LHCN-M2 (cell line): ENCODE data around the gene FAM209B. TPM values are rescaled to one million over a fixed set of nuclear protein-coding genes. Genes with fewer than 3 reads are reported as not detected.
"Not testable (repeated sequence)": the region's sequence is repeated elsewhere in the genome, so short reads cannot be mapped to it uniquely, and the experiment has no call there.

Experiments used
- DNase-seq: peaks from one replicate; pipeline ENCODE4 v3.0.0-alpha.2; 2012; ENCODE audit warnings: low read depth
- total RNA-seq: library from RNA; depleted of rRNA; stranded (reverse); fragments of >200 nt; gene quantifications from 2 replicates; pipeline ENCODE4 v1.2.3, GENCODE V29; 2014

Gene FAM209B
- total RNA-seq, 1 experiment from 2014 or later: not detected

DNA sequence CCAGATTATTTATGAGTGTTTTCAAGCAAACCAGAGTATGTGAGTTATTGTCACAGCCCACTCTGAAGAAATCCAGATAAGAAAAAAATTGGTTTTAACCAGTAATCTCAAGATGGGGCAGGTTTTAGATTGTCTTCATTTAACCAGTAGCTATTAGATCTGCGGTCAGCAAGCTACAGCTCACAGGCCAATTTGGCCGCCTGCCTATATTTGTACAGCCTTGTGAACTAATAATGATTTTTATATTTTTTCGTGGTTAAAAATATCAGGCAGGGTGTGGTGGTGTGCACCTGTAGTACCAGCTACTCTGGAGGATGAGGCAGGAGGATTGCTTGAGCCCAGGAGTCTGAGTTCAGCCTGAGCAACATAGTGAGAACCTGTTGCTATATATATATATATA, 5.0 kb downstream of the FAM209B start:
- no peak for DNase-seq

DNA sequence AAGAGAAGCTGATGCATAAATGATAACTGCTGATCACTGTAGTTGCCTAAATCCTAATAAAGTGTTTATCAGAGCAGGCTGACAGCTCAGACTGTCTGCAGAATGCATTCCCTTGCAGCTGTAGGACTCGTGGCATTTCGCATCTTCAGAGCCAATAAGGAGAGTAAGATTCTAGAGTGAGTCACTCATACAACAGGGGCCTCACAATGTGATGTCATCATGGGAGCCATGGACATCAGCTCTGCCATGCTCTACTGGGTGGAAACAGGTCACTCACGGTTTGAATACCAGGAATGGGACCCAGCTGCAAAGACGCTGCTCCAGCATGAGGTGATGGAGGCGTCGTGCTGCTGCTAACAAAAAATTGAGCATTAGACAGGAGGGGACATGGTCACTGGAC, 7.4 kb downstream of the FAM209B start:
- peak; percentile 17 for DNase-seq

DNA sequence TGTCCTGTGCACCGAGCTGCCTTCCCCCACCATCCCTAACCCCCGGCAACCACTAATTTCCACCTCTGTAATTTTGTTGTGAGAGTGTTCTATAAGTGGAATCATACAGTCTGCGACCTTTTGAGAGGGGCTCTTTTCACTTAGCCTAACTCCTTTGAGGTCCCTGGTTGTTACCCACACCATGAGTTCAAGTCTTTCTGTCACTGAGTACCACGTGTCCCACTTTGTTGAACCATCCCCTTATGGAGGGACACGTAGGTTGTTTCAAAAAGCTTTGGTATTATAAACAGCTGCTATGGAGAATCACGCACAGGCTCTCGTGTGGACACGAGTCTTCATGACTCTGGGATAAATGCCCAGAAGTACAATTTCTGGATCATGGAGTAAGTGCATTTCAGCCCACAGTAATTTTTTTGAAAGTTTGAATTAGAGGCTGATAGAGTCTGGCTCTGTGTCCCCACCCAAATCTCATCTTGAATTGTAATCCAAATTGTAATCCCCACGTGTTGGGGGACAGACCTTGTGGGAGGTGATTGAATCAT, 9.5 kb downstream of the FAM209B start:
- no peak for DNase-seq

DNA sequence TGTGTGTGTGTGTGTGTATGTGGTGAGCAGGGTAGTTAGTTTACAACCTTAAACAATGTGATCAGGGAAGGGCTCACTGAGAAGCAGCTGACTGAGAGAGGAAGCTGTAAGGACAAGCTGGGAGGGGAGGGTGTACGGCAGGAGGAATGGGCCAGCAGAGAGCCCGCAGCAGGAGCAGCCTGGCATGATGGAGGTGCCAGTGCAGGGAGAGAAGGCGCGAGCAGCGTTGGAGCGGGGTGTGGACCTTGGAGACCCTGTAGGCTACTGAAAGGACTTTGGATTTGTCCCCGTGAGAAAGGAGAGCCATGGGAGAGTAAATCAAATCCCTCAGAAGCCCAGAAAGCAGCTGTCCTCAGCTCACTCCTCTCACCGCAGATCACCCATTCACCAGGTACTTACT, 18.5 kb downstream of the FAM209B start:
- DNase-seq: no peak

DNA sequence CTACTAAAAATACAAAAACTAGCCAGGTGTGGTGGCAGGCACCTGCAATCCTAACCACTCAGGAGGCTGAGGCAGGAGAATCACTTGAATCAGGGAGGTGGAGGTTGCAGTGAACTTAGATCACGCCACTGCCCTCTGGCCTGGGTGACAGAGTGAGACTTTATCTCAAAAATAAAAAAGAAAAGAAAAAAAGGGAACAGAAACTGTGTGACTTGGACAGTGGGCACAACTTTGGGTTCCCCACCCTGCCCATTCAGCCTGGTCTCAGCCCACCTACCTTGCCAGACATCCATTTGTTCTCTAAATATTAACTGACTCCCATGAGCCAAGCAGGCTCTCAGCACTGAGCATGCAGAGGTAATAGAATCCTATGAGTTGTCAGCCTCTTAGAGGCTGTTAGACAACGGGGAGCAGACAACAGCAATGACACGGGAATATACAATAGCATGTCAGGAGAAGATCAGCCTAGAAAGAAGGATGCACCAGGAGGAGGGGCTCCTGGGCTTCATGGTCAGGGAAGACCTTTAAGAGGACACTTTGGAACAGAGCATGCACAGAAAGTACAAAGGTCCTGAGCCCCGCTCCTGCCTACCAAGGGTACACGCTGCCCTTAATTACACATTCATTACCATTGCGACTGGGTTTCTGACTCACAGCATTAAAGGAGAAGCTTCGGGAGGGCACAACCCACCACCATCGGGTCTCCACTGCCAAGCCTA, 20.0 kb downstream of the FAM209B start:
- DNase-seq: no peak

DNA sequence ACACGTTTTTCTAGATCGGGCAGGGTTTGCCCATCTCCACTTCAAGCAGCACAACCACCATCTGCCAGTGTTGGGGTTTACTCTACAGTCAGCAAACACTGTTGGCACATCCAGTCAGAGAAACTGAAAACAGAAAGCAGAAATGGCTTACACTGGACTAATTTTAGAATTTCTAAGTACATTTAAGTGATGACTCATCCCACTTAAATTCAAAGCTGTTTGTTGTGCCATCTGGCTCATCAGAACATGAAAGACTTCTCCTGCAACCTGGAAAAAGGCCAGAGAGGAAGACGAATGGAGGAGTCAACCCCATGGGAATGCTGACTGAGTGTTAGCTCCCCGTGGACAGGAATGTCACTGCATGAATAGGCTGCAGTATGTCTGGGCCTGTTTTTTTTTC, 21.8 kb downstream of the FAM209B start:
- DNase-seq: peak; percentile 97

DNA sequence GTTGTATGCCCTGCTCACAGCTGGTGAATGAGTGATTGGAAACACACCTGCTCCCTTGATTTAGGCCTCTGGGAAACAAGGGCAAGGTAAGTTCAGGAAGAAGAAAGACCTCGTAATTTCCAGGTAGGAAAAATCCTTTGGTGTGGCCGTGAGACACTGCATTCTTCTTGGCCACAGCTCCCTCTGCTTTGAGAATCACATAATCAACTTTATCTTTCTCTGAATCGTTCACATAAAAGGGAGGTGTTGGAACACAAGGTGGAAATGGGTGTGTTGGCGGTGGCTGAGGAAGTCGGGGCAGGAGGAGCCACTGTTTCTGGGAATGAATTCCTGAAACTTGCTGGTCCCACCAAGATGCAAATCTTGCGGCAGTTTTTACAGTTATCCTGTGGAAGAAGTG, 25.9 kb downstream of the FAM209B start:
- DNase-seq: no peak

DNA sequence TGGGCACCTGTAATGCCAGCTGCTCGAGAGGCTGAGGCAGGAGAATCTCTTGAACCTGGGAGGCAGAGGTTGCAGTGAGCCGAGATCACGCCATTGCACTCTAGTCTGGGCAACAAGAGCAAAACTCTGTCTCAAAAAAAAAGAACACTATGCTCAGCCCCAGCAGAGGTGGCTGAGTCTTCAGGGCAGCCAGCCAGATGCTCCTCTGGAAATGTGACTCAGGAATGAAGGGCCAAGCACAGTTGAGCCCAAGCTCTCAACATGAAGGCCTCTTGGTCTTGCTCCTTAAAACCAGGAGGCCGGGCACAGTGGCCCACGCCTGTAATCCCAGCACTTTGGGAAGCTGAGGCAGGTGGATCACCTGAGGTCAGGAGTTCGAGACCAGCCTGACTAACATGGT, 31.5 kb downstream of the FAM209B start:
- not testable (repeated sequence) for DNase-seq

DNA sequence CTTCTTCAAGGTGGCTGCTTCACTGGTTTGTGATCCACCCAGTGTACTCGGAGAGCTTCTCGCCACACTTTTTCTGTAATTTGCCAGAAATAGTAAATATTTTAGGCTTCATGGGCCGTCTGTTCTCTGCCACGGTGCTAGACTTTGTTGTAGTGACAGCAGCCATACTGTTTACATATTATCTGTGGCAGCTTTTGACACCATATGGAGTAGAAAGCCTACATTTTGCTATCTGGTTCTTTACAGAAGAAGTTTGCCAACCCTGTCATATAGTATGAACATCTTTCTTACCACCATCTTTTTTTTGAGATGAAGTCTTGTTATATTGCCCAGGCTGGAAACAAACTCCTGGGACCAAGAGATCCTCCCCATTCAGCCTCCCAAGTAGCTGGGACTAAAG, 32.5 kb downstream of the FAM209B start:
- no peak for DNase-seq

DNA sequence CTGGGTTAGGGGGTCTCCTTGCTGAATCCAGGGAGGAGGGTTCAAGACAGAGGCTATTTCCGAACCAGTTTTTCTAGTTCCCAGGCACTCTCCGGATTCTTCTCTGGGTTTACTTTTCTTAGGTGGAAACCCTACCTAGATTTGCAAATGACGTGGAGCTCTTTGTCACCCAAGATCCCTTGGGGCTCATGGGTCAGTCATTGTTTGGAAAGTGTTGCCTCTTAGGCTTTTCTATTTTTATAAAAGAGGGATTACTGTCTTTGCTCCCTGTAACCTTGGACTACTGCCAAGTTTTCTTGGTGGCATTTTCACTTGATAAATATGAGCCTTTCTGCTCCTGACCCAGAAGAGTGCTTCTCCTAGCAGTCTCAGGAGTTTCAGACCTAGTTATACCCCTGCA, 33.6 kb downstream of the FAM209B start:
- peak; percentile 5 for DNase-seq

DNA sequence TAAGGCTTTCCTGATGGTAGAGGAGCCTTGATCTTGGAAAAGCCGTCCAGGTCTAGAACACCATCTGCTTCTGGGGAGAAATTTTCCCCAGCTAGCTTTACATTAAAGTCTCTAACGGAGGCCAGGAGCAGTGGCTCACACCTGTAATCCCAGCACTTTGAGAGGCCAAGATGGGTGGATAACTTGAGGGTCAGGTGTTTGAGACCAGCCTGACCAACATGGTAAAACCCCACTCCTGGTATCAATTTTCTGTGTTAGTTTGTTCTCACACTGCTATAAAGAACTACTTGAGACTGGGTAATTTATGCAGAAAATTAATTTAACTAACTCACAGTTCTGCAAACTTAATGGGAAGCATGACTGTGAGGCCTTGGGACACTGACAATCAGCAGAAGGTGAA, 37.8 kb downstream of the FAM209B start:
- DNase-seq: no peak

DNA sequence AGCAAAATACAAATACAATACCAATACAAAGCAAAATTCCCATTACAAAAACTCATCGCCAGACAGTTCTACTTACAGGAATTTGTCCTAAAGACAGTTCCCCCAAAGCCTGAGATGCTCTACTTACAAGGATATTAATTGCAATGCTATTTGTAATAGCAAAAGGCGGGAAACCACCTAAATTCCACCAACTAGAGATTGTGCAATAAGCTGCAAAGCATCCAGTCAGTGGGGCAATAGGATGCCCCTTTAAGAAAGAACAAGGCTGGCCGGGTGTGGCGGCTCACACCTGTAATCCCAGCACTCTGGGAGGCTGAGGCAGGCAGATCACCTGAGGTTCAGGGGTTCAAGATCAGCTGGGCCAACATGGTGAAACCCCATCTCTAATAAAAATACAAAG, 39.1 kb downstream of the FAM209B start:
- DNase-seq: no peak

DNA sequence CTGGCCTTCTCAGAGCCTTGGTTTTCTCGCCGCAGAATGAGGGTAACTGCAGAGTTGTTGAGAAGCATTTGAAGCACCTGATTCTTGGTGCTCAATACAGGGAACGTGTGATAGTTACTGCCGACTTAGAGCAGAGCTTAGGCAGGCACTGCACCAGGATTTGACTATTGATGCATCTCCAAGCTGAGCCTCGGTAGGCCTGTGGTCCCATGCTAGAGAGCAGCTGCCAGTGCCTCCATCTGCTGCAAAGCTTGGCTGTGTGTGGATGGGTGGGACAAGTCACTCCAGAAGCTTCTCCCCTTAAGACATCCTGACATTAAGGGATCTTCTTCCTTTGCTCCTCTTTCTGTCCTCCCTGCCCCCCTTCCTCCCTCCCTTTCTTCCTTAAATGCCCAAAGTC, 40.9 kb downstream of the FAM209B start:
- DNase-seq: no peak

DNA sequence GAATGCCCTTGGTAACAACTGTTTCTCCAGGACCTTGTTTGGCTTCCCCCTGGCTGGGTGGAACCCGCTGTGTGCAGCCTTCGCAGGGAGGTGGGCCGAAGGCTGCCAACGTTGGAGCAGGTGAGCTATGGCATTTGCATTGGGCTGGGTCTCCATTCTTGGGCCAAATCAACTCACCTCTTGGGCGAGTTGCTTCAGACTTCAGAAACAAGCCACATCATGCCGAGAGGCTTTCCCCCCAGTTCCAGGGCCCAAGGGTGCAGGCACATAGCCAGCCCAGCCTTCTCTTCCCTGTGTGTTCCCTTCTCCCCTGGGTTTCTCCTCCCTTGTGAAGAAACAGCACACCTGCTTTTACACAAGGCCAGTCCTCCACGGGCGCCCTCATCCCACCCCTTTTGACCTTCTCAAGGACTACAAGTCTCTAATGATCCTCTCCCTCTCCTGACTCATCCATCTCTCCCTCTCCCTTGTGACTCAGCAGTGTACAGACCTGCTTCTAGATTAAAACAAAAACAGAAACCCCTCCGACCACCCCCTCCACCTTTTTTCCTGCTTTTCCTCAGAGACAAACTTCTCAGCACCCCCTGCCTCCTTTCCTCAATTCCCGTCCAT, 41.6 kb downstream of the FAM209B start:
- DNase-seq: no peak

DNA sequence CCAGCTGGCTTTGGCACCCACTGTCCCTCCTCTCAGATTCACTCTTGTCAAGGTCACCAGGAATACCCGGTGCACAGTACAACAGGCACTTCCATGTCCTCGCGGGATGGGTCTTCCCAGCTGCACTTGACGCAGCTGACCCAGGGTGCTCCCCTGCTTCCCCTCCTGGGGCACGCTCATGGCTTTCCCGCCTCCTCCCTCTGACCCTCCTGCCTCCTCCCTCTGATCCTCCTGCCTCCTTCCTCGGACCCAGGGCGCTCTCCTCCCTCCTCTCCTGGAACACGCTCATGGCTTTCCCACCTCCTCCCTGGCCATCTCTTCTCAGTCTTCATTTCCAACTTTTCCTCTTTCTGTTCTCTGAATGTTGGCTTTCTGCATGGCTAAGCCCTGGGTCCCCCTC, 42.1 kb downstream of the FAM209B start:
- no peak for DNase-seq

DNA sequence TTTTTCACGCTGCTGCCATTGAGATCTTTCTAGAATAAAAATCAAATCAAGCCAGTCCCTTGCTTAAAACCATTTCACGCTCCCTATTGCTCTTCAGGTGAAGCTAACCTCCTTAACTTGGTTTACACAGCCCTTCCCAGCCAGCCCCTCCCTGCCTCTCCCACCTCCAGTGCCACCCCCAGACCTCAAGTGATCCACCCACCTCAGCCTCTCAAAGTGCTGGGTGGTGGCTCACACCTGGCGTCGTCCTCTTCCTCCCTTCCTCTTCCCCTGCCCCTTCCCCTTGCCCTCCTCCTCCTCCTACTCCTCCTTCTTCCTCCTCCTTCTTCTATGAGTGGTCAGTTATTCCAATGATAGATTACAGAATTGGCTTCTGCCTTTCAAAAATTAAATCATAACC, 42.9 kb downstream of the FAM209B start:
- DNase-seq: no peak

DNA sequence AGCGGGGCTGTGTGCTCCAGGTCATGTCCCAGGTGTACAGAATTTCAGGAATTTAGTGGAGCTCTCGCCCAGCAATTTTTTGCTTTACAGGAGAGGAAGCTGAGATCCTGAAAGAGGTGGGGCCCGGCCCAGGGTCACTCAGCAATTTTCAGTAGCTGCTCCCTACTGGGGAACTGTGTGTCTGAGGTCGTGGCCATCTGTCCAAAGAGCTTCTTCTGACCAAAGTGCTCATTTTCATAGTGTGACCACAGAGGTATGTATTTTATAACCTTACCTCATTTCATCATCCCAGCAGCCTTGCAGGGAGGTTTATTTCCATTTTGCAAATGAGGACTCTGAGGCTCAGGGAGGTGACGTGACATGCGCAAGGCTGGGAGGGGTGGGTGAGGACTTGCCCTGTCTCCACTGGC, 46.3 kb downstream of the FAM209B start:
- DNase-seq: no peak

DNA sequence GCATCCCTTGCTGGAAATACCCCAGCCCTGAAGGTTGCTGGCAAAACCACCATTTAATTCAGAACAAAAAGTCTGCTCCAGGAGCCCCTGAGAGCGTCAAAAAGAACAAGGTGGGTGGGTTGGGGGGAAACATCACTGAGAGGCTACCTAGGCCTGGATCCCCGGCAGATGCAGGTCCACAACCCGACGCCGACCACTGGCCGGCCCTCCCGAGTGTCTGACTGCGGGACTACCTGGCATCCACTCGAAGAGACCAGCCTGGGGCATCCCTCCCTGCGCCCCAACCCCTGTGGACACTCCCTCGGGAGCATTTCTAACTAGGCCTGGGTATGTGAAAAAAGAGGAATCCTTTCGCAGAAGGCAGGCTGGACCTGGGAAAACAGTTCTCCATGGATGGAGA, 47.2 kb downstream of the FAM209B start:
- no peak for DNase-seq

DNA sequence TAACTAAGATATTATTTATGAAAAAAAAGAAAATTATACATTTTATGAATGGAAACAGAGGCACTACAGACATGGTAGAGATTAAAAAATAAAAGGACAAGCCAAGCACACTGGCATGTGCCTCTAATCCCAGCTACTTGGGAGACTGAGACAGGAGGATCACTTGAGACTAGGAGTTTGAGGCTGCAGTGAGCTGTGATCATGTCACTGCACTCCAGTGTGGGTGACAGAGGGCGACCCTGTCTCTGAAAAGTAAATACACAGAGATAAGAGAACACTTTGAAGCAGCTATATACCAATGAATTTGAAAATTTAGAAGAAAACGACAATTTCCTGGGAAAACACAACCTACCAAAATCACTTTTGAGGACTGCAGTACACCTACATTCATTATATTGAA, 48.7 kb downstream of the FAM209B start:
- DNase-seq: no peak

DNA sequence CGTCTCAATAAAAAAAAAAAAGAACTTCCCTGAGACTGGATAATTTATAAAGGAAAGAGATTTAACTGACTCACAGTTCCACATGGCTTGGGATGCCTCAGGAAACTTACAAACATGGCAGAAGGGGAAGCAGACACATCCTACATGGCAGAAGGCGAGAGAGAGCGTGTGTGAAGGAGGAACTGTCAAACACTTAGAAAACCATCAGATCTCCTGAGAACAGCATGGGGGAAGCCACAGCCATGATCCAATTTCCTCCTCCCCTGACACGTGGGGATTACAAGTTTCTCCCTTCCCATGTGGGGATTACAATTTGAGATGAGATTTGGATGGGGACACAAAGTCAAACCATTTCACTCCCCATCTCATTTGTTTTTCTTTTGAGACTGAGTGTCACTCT, 49.5 kb downstream of the FAM209B start:
- no peak for DNase-seq

DNA sequence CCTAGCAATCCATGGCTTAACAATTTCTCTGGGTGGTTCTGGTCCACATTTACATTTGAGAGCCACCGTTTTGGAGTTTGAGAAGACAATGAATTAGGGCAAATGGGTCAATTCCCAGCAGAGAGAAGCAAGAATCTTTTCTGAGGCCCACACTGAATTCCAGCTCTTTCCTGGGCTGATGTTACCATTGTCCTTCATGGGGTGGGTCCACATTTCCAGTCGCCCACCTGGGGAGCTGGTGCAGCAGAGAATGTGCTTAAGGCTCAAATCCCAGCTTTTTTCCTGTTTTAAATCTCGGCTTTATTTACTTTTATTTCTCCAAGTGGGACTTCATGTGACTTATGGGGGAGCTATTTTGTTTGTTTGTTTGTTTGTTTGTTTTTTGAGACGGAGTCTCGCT, 51.9 kb downstream of the FAM209B start:
- DNase-seq: no peak
